HCT116 (cell line): ENCODE results near the gene GABRR2.

Experiments
- CBX3 ChIP-seq: IDR thresholded peaks from 2 replicates; pipeline ENCODE4 v1.6.1; 2012; ENCODE audit warnings: low read depth
- ZFX ChIP-seq: fragments of 450-650 bp; IDR thresholded peaks from 2 replicates; pipeline ENCODE4 v1.6.1; 2017
- TF ChIP-seq, protein P1 (sequence below), 3 experiments: fragments of 200-600 bp in 1 of 3; sonication (generic) in 1 of 3; IDR thresholded peaks in 2 of 3; conservative IDR thresholded peaks in 1 of 3; 2 replicates each; pipeline ENCODE4 v1.5.1; 2012 to 2017; ENCODE audit warnings: low read depth in 2 of 3, low read length in 2 of 3, antibody characterized with exemption in 1 of 3, borderline replicate concordance in 1 of 3, control low read depth in 1 of 3, mild to moderate bottlenecking in 1 of 3, mixed read lengths in 1 of 3, mixed run types in 1 of 3, moderate library complexity in 1 of 3; ENCODE audit not compliant: insufficient read depth in 1 of 3

DNA sequence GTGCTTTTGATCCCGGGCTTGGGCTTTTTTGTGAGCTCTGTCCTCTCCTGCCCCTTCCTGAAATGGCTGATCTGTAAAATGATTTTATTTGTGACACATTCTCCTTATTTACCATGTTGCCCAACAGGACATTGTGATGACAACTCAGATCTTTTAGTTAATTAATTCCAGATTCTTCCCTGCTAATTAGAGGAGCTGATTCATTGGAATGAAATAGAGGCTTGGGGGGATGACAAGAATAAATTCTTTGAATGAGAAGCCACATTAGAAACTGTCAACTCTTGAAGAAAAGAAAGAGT lies 71.8 kb downstream of the GABRR2 start:
- TF ChIP-seq, protein P1, sequence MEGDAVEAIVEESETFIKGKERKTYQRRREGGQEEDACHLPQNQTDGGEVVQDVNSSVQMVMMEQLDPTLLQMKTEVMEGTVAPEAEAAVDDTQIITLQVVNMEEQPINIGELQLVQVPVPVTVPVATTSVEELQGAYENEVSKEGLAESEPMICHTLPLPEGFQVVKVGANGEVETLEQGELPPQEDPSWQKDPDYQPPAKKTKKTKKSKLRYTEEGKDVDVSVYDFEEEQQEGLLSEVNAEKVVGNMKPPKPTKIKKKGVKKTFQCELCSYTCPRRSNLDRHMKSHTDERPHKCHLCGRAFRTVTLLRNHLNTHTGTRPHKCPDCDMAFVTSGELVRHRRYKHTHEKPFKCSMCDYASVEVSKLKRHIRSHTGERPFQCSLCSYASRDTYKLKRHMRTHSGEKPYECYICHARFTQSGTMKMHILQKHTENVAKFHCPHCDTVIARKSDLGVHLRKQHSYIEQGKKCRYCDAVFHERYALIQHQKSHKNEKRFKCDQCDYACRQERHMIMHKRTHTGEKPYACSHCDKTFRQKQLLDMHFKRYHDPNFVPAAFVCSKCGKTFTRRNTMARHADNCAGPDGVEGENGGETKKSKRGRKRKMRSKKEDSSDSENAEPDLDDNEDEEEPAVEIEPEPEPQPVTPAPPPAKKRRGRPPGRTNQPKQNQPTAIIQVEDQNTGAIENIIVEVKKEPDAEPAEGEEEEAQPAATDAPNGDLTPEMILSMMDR (IDR thresholded peaks at IDR 0.05 in 2 of 3, conservative IDR thresholded peaks at IDR 0.05 in 1 of 3; ENCODE audit: borderline replicate concordance in 1 of 3, insufficient read depth in 1 of 3, low read depth in 2 of 3, low read length in 2 of 3) = no peak
- TF ChIP-seq CBX3 = no peak
- no peak for TF ChIP-seq ZFX
